ENCODE data around the gene DNAAF9. TPM values are rescaled to one million over a fixed set of nuclear protein-coding genes. Genes with fewer than 3 reads are reported as not detected.

The DNAAF9 gene
- 10 to 100 TPM in 1 of 4 donors, 1 to 10 TPM in 3; 7.1 to 11.5 (median 8.4) TPM for total RNA-seq

DNA sequence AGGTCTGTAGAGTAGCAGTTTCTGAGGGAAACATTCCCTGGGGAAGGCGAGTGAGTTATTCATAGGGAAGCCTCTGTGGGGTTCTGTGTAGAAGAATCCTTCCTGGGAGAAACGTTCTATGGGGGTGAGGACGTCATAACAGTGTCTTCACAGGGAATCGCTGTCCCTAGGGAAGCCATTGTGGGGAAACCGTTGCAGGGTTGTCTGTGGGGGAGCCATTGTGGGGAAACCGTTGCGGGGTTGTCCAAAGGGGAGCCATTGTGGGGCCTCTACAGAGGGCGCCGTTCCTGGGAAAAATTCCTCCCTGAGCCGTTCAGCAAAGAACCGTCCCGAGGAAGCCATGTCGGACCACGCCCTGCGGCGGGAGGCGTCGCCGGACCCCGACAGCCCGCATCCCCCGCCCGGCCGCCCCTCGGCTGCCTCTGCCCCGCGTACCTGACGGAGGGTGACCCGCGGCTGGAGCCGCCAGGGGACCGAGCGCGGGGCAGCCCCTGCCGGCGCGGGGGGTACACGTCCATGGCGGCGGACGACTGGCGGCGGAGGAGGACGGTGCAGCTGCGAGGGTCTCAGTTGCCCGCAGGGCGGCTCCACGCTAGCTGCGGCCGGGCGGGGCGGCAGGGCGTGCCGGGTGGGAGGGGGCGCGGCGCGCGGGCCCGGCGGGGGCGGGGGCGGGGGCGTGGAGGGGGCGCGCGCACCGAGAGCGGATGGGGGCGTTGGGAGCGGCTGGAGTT, at the start of gene DNAAF9:
Gene DNAAF9, minus strand, starts transcription at position 630 of the 731 bp plus-strand sequence. Its CDS starts 112 bp downstream, at position 518.
- 0% methylated on average over 33 to 53 of the region's 71 CpGs for WGBS, 2 donors
- intact Hi-C loops (cut with DNase I; ENCODE audit: low total_unique reads), result no loop called here
- DNase-seq (ENCODE audit: low spot score in 2 of 2), result peak; percentile 43 to 91
- H3K4me3 ChIP-seq (ENCODE audit: low read depth, poor library complexity, severe bottlenecking), result peak within 1 kb of the TSS; percentile 68
- TF ChIP-seq POLR2A (IDR thresholded peaks at IDR 0.05), result no peak
- TF ChIP-seq CTCF (IDR thresholded peaks at IDR 0.05), result no peak

GRCh38 chr20:3456648-3457047, 49.2 kb upstream of the DNAAF9 start:
- TF ChIP-seq CTCF (IDR thresholded peaks at IDR 0.05), result no peak
- TF ChIP-seq POLR2A (IDR thresholded peaks at IDR 0.05), result no peak
- intact Hi-C loops (cut with DNase I; ENCODE audit: low total_unique reads), result no loop called here
- DNase-seq (ENCODE audit: low spot score in 2 of 2), result no peak
- WGBS, 2 donors, result 57 to 67% methylated on average over 4 of the region's 4 CpGs
- H3K4me3 ChIP-seq (ENCODE audit: low read depth, poor library complexity, severe bottlenecking), result no peak overlapping the region

DNA sequence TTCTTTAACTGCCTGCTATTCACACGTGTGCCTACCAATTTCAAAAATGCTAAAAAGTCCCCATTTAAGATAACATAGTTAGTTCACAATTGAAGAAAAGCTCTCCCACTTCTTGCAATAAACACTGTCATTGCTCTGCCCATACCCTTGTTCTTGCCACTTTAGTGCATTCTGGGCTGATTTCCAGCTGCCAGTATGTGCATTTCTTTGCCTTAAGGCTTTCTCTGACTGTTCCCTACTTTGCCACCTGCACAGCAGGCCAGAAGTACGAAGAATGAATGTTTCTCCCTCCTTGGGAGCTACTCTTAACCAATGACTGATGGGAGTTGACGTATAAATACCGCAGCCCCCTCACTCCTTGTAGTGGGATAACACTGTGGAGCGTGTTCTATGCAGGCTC, 47.4 kb upstream of the DNAAF9 start:
- intact Hi-C loops (cut with DNase I; ENCODE audit: low total_unique reads), result no loop called here
- TF ChIP-seq POLR2A (IDR thresholded peaks at IDR 0.05), result no peak
- H3K4me3 ChIP-seq (ENCODE audit: low read depth, poor library complexity, severe bottlenecking), result no peak overlapping the region
- DNase-seq (ENCODE audit: low spot score in 2 of 2), result no peak
- WGBS, 2 donors, result 47 to 61% methylated on average over 5 of the region's 5 CpGs

- H3K4me3 ChIP-seq (ENCODE audit: low read depth, poor library complexity, severe bottlenecking), result no peak overlapping the region
- TF ChIP-seq POLR2A (IDR thresholded peaks at IDR 0.05) (no peak), CTCF (IDR thresholded peaks at IDR 0.05) (no peak)
- intact Hi-C loops (cut with DNase I; ENCODE audit: low total_unique reads), result no loop called here
- no peak for DNase-seq (ENCODE audit: low spot score in 2 of 2)
- WGBS, 2 donors, result 75 to 81% methylated on average over 4 of the region's 4 CpGs
These were observed 45.2 kb upstream of the DNAAF9 start for GRCh38 chr20:3452690-3453089.

GRCh38 chr20:3452136-3452535, 44.7 kb upstream of the DNAAF9 start:
- H3K4me3 ChIP-seq (ENCODE audit: low read depth, poor library complexity, severe bottlenecking), result no peak overlapping the region
- no peak for DNase-seq (ENCODE audit: low spot score in 2 of 2)
- WGBS, 2 donors, result 51 to 65% methylated on average over 2 of the region's 2 CpGs
- TF ChIP-seq CTCF (IDR thresholded peaks at IDR 0.05) (no peak), POLR2A (IDR thresholded peaks at IDR 0.05) (no peak)
- intact Hi-C loops (cut with DNase I; ENCODE audit: low total_unique reads), result no loop called here

DNA sequence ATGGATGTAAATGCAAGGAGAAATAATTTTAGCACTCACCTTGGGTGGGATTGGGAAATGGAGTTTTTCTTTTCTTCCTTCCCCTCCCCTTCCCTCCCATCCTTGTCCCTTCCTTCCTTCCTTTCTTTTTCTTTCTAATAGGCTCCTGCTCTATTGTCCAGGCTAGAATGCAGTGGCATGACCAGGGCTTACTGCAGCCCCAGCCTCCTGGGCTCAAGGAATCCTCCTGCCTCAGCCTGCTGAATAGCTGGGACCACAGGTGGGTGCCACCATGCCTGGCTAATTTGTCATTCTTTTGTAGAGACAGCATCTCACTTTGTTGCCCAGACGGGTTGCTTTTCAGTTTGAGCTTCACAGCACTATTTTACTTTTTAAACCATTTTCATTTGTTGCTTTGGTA, 41.9 kb upstream of the DNAAF9 start:
- intact Hi-C loops (cut with DNase I; ENCODE audit: low total_unique reads), result no loop called here
- 70 to 76% methylated on average over 1 of the region's 1 CpG for WGBS, 2 donors
- TF ChIP-seq CTCF (IDR thresholded peaks at IDR 0.05) (no peak), POLR2A (IDR thresholded peaks at IDR 0.05) (no peak)
- no peak for DNase-seq (ENCODE audit: low spot score in 2 of 2)
- no peak overlapping the region for H3K4me3 ChIP-seq (ENCODE audit: low read depth, poor library complexity, severe bottlenecking)

Measured in lower leg skin (tissue), 4 donors.